ENCODE measurements around the gene GRB2.

GRB2 gene

GRCh38 chr17:75344666-75345065 lies 60.8 kb downstream of the GRB2 start:
- Histone ChIP-seq H3K9me3 (ENCODE audit: control insufficient read depth, insufficient read depth, low read length) (no peaks in the 10 kb centered on the region), H3K36me3 (ENCODE audit: insufficient read depth, low read length) (no peaks in the 10 kb centered on the region), H3K4me1 (ENCODE audit: insufficient read depth, low read length) (peaks cover 60% of the 10 kb centered on the region), H3K9ac (ENCODE audit: low read depth, low read length) (peak overlapping the region; percentile 17)

GRCh38 chr17:75342996-75343395 lies 62.5 kb downstream of the GRB2 start:
- H3K9ac ChIP-seq (ENCODE audit: low read depth, low read length) = no peak overlapping the region
- H3K4me1 ChIP-seq (ENCODE audit: insufficient read depth, low read length) = peaks cover 60% of the 10 kb centered on the region
- H3K9me3 ChIP-seq (ENCODE audit: control insufficient read depth, insufficient read depth, low read length) = no peaks in the 10 kb centered on the region
- no peaks in the 10 kb centered on the region for H3K36me3 ChIP-seq (ENCODE audit: insufficient read depth, low read length)

GRCh38 chr17:75341784-75342486 lies 63.5 kb downstream of the GRB2 start:
- H3K4me1 ChIP-seq (ENCODE audit: insufficient read depth, low read length) = peaks cover 55% of the 10 kb centered on the region
- no peak overlapping the region for H3K9ac ChIP-seq (ENCODE audit: low read depth, low read length)
- no peaks in the 10 kb centered on the region for H3K36me3 ChIP-seq (ENCODE audit: insufficient read depth, low read length)
- H3K9me3 ChIP-seq (ENCODE audit: control insufficient read depth, insufficient read depth, low read length) = no peaks in the 10 kb centered on the region

- Histone ChIP-seq H3K4me1 (ENCODE audit: insufficient read depth, low read length) (peaks cover 46% of the 10 kb centered on the region), H3K36me3 (ENCODE audit: insufficient read depth, low read length) (no peaks in the 10 kb centered on the region), H3K9ac (ENCODE audit: low read depth, low read length) (no peak overlapping the region), H3K9me3 (ENCODE audit: control insufficient read depth, insufficient read depth, low read length) (no peaks in the 10 kb centered on the region)
Observed at GRCh38 chr17:75340631-75341030, 64.8 kb downstream of the GRB2 start.

- H3K9ac ChIP-seq (ENCODE audit: low read depth, low read length) = no peak overlapping the region
- H3K9me3 ChIP-seq (ENCODE audit: control insufficient read depth, insufficient read depth, low read length) = no peaks in the 10 kb centered on the region
- peaks cover 44% of the 10 kb centered on the region for H3K4me1 ChIP-seq (ENCODE audit: insufficient read depth, low read length)
- H3K36me3 ChIP-seq (ENCODE audit: insufficient read depth, low read length) = no peaks in the 10 kb centered on the region
Observed at GRCh38 chr17:75339971-75340370, 65.5 kb downstream of the GRB2 start.

- H3K9me3 ChIP-seq (ENCODE audit: control insufficient read depth, insufficient read depth, low read length) = no peaks in the 10 kb centered on the region
- H3K36me3 ChIP-seq (ENCODE audit: insufficient read depth, low read length) = no peaks in the 10 kb centered on the region
- peaks cover 32% of the 10 kb centered on the region for H3K4me1 ChIP-seq (ENCODE audit: insufficient read depth, low read length)
- no peak overlapping the region for H3K9ac ChIP-seq (ENCODE audit: low read depth, low read length)
Observed at GRCh38 chr17:75338335-75338734, 67.1 kb downstream of the GRB2 start.

- H3K36me3 ChIP-seq (ENCODE audit: insufficient read depth, low read length) = no peaks in the 10 kb centered on the region
Observed at GRCh38 chr17:75335315-75335714, 70.2 kb downstream of the GRB2 start.

GRCh38 chr17:75334723-75335122 lies 70.8 kb downstream of the GRB2 start:
- Histone ChIP-seq H3K9ac (ENCODE audit: low read depth, low read length) (no peak overlapping the region), H3K4me1 (ENCODE audit: insufficient read depth, low read length) (0 out of 2 replicates have a peak, but pooled peaks cover 5% of the 10 kb centered on the region), H3K36me3 (ENCODE audit: insufficient read depth, low read length) (no peaks in the 10 kb centered on the region), H3K9me3 (ENCODE audit: control insufficient read depth, insufficient read depth, low read length) (no peaks in the 10 kb centered on the region)

More at GRCh38 chr17:75335315-75335714, 70.2 kb downstream of the GRB2 start:
- H3K9me3 ChIP-seq (ENCODE audit: control insufficient read depth, insufficient read depth, low read length) = no peaks in the 10 kb centered on the region
- no peak overlapping the region for H3K9ac ChIP-seq (ENCODE audit: low read depth, low read length)
- H3K4me1 ChIP-seq (ENCODE audit: insufficient read depth, low read length) = 0 out of 2 replicates have a peak, but pooled peaks cover 5% of the 10 kb centered on the region

GRCh38 chr17:75331671-75332070 lies 73.8 kb downstream of the GRB2 start:
- no peak overlapping the region for H3K9ac ChIP-seq (ENCODE audit: low read depth, low read length)
- H3K36me3 ChIP-seq (ENCODE audit: insufficient read depth, low read length) = no peaks in the 10 kb centered on the region
- no peaks in the 10 kb centered on the region for H3K9me3 ChIP-seq (ENCODE audit: control insufficient read depth, insufficient read depth, low read length)
- peaks cover 2% of the 10 kb centered on the region for H3K4me1 ChIP-seq (ENCODE audit: insufficient read depth, low read length)

GRCh38 chr17:75327757-75328156 lies 77.7 kb downstream of the GRB2 start:
- H3K36me3 ChIP-seq (ENCODE audit: insufficient read depth, low read length) = peaks cover 6% of the 10 kb centered on the region; the same call in 1 of the 2 replicates
- no peaks in the 10 kb centered on the region for H3K9me3 ChIP-seq (ENCODE audit: control insufficient read depth, insufficient read depth, low read length)
- H3K4me1 ChIP-seq (ENCODE audit: insufficient read depth, low read length) = peaks cover 18% of the 10 kb centered on the region
- no peak overlapping the region for H3K9ac ChIP-seq (ENCODE audit: low read depth, low read length)

GRCh38 chr17:75326226-75326848 lies 79.1 kb downstream of the GRB2 start:
- Histone ChIP-seq H3K9ac (ENCODE audit: low read depth, low read length) (no peak overlapping the region), H3K4me1 (ENCODE audit: insufficient read depth, low read length) (peaks cover 18% of the 10 kb centered on the region), H3K9me3 (ENCODE audit: control insufficient read depth, insufficient read depth, low read length) (no peaks in the 10 kb centered on the region), H3K36me3 (ENCODE audit: insufficient read depth, low read length) (peaks cover 13% of the 10 kb centered on the region)

GRCh38 chr17:75325827-75326225 lies 79.7 kb downstream of the GRB2 start:
- Histone ChIP-seq H3K9me3 (ENCODE audit: control insufficient read depth, insufficient read depth, low read length) (no peaks in the 10 kb centered on the region), H3K9ac (ENCODE audit: low read depth, low read length) (no peak overlapping the region), H3K36me3 (ENCODE audit: insufficient read depth, low read length) (peaks cover 17% of the 10 kb centered on the region), H3K4me1 (ENCODE audit: insufficient read depth, low read length) (peaks cover 18% of the 10 kb centered on the region)

GRCh38 chr17:75325348-75325747 lies 80.1 kb downstream of the GRB2 start:
- H3K9ac ChIP-seq (ENCODE audit: low read depth, low read length) = no peak overlapping the region
- peaks cover 18% of the 10 kb centered on the region for H3K4me1 ChIP-seq (ENCODE audit: insufficient read depth, low read length)
- no peaks in the 10 kb centered on the region for H3K9me3 ChIP-seq (ENCODE audit: control insufficient read depth, insufficient read depth, low read length)
- peaks cover 22% of the 10 kb centered on the region for H3K36me3 ChIP-seq (ENCODE audit: insufficient read depth, low read length)

- peaks cover 24% of the 10 kb centered on the region for H3K36me3 ChIP-seq (ENCODE audit: insufficient read depth, low read length)
- H3K9ac ChIP-seq (ENCODE audit: low read depth, low read length) = no peak overlapping the region
- H3K9me3 ChIP-seq (ENCODE audit: control insufficient read depth, insufficient read depth, low read length) = no peaks in the 10 kb centered on the region
- peaks cover 22% of the 10 kb centered on the region for H3K4me1 ChIP-seq (ENCODE audit: insufficient read depth, low read length)
Observed at GRCh38 chr17:75321506-75321905, 84.0 kb downstream of the GRB2 start.

All from ES-I3 (cell line).